ENCODE measurements around the gene PCOLCE2. TPM values are rescaled to one million over a fixed set of nuclear protein-coding genes. Genes with fewer than 3 reads are reported as not detected.

The PCOLCE2 gene
- total RNA-seq, 3 donors from 2014 or later = 30.2 to 178 (median 36.0) TPM

DNA sequence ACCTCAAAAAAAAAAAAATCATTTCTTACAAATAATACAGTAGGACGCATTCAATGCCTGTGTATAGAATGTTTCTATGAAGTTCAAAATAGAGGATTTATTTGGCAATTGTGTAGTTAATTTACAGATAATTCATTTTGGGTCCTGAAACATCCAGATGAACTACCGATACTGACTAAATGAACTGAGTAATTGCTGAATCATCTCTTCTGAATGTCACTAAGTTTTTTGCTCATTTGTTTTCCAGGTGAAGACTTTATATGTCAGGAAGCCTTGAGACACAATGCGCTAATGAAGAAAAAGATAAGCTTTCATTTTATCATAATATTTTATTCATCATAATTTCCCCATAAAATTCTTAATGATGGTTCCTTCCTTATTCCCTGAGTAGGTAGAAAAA is 39.7 kb downstream of the PCOLCE2 start:
- H3K27me3 ChIP-seq = no peaks in the 10 kb centered on the region
- no peaks in the 10 kb centered on the region for H3K36me3 ChIP-seq
- H3K27ac ChIP-seq = no peak overlapping the region
- H3K9me3 ChIP-seq = no peaks in the 10 kb centered on the region
- TF ChIP-seq CTCF (IDR thresholded peaks at IDR 0.05) = no peak
- no peak for TF ChIP-seq POLR2A (IDR thresholded peaks at IDR 0.05)
- TF ChIP-seq POLR2AphosphoS5 (IDR thresholded peaks at IDR 0.05) = no peak
- DNase-seq (ENCODE audit: low spot score in 2 of 2) = no peak
- H3K4me3 ChIP-seq = no peak overlapping the region
- no peaks in the 10 kb centered on the region for H3K4me1 ChIP-seq
- intact Hi-C loops (cut with DNase I; ENCODE audit: low total_unique reads) = no loop called here

GRCh38 chr3:142846779-142847577 is 41.9 kb downstream of the PCOLCE2 start:
- Histone ChIP-seq H3K27ac (no peak overlapping the region), H3K27me3 (no peaks in the 10 kb centered on the region), H3K4me3 (no peak overlapping the region), H3K4me1 (no peaks in the 10 kb centered on the region), H3K9me3 (no peaks in the 10 kb centered on the region), H3K36me3 (no peaks in the 10 kb centered on the region)
- TF ChIP-seq POLR2A (IDR thresholded peaks at IDR 0.05) = no peak
- no peak for TF ChIP-seq CTCF (IDR thresholded peaks at IDR 0.05)
- no peak for TF ChIP-seq POLR2AphosphoS5 (IDR thresholded peaks at IDR 0.05)
- DNase-seq (ENCODE audit: low spot score in 2 of 2) = no peak
- intact Hi-C loops (cut with DNase I; ENCODE audit: low total_unique reads) = no loop called here

DNA sequence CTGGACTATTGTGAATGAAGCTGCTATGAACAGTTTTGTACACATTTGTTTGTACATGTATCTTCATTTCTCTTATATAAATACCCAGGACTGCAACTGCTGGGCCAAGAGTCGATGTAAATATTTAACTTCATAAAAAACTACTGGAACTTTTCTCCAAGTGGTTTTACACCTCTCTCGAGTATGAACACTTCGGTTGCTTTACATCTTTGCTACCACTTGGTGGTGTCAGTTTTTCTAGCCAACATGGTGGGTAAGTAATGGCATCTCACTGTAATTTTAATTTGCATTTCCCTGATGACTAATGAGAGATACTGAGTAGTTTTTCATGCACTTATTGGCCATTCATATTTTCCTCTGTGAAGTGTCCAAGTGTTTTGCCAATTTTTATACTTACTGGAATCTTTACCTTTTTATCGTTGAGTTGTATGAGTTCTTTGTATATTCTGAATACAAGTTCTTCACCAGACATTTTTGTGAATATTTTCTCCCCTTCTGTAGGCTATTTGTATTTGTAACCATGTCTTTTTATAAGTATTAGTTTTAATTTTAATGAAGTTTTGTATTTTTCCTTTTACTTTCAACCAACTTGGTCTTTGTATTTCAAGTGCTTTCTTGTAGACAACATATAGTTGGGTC is 44.4 kb downstream of the PCOLCE2 start:
- Histone ChIP-seq H3K27ac (no peak overlapping the region), H3K36me3 (no peaks in the 10 kb centered on the region), H3K9me3 (no peaks in the 10 kb centered on the region), H3K4me3 (no peak overlapping the region), H3K4me1 (no peaks in the 10 kb centered on the region), H3K27me3 (no peaks in the 10 kb centered on the region)
- TF ChIP-seq POLR2A (IDR thresholded peaks at IDR 0.05) (no peak), CTCF (IDR thresholded peaks at IDR 0.05) (no peak), POLR2AphosphoS5 (IDR thresholded peaks at IDR 0.05) (no peak)
- intact Hi-C loops (cut with DNase I; ENCODE audit: low total_unique reads) = no loop called here
- DNase-seq (ENCODE audit: low spot score in 2 of 2) = no peak

DNA sequence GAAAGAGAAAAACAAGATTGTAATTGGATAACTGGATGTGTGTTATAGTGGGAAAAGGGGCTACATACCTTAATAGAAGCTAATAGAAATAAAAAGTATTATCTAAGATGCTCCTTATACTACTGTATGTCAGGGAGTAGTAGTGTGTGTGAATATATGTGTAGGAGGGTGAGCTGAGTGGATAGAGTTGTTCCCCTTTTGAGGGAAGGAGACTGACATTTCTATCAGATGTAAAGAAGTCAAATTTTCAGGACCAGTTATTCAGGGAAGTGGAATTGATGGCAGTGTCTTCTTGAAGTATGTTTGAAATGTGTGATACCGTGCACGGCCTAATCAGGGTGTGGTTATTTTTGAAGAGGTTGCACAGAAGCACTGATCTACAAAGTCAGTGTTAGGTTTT is 49.1 kb downstream of the PCOLCE2 start:
- Histone ChIP-seq H3K36me3 (no peaks in the 10 kb centered on the region), H3K4me1 (no peaks in the 10 kb centered on the region), H3K4me3 (no peak overlapping the region), H3K27ac (no peak overlapping the region), H3K27me3 (no peaks in the 10 kb centered on the region), H3K9me3 (no peaks in the 10 kb centered on the region)
- TF ChIP-seq CTCF (IDR thresholded peaks at IDR 0.05) (no peak), POLR2AphosphoS5 (IDR thresholded peaks at IDR 0.05) (no peak), POLR2A (IDR thresholded peaks at IDR 0.05) (no peak)
- no peak for DNase-seq (ENCODE audit: low spot score in 2 of 2)
- intact Hi-C loops (cut with DNase I; ENCODE audit: low total_unique reads) = no loop called here

DNA sequence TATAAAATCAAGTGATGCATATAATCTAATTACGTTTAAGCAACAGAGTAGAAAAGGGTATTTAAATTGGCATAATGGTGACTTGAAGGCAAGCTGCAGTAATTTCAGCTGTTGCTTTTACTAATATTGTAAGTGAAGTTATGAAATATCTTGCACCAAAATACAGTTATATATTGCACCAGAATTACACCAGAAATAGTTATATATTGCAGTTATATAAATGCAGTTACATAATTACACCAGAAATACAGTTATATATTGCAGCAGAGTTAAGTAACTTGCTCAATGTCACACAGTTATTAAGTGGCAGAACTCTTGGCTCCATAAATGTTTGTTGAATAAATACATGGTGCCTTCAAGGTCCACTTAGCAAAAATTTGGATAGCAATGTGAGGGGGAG is 51.4 kb downstream of the PCOLCE2 start:
- H3K27me3 ChIP-seq = no peaks in the 10 kb centered on the region
- H3K36me3 ChIP-seq = no peaks in the 10 kb centered on the region
- H3K4me3 ChIP-seq = no peak overlapping the region
- no peak overlapping the region for H3K27ac ChIP-seq
- no peak for DNase-seq (ENCODE audit: low spot score in 2 of 2)
- TF ChIP-seq POLR2A (IDR thresholded peaks at IDR 0.05) (no peak), CTCF (IDR thresholded peaks at IDR 0.05) (no peak), POLR2AphosphoS5 (IDR thresholded peaks at IDR 0.05) (no peak)
- no peaks in the 10 kb centered on the region for H3K4me1 ChIP-seq
- H3K9me3 ChIP-seq = no peaks in the 10 kb centered on the region
- intact Hi-C loops (cut with DNase I; ENCODE audit: low total_unique reads) = no loop called here

Measured in breast epithelium (tissue), 4 donors.